HG03108 (cell line): ENCODE data around the gene LRRC37A3.
A peak's percentile ranks its signal among the peaks of the same experiment; 100 is the strongest.
"Not testable (repeated sequence)": the region's sequence is repeated elsewhere in the genome, so short reads cannot be mapped to it uniquely, and the experiment has no call there.

ENCODE experiments used
- ATAC-seq: cut with Tn5 transposase; IDR thresholded peaks from one replicate; pipeline ENCODE4 v1.9.1; 2021; ENCODE audit warnings: moderate library complexity; ENCODE audit not compliant: unreplicated experiment

The LRRC37A3 gene

GRCh38 chr17:64919289-64920025 lies at the start of gene LRRC37A3:
LRRC37A3 (minus strand) TSS chr17:64919478; CDS start chr17:64897257, 22,221 bp downstream.
- ATAC-seq: peak; percentile 86

- ATAC-seq: peak; percentile 90
These were observed 46.6 kb upstream of the LRRC37A3 start for GRCh38 chr17:64965873-64966287.

- not testable (repeated sequence) for ATAC-seq
These were observed 46.1 kb upstream of the LRRC37A3 start for GRCh38 chr17:64965256-64965872.

GRCh38 chr17:64964796-64965195 lies 45.5 kb upstream of the LRRC37A3 start:
- ATAC-seq: no peak

- not testable (repeated sequence) for ATAC-seq
These were observed 44.5 kb upstream of the LRRC37A3 start for GRCh38 chr17:64963814-64964213.

- not testable (repeated sequence) for ATAC-seq
These were observed 42.5 kb upstream of the LRRC37A3 start for GRCh38 chr17:64961563-64962378.

- ATAC-seq: no peak
These were observed 32.6 kb upstream of the LRRC37A3 start for GRCh38 chr17:64951877-64952276.

GRCh38 chr17:64950871-64951270 lies 31.6 kb upstream of the LRRC37A3 start:
- no peak for ATAC-seq

GRCh38 chr17:64947152-64947551 lies 27.9 kb upstream of the LRRC37A3 start:
- no peak for ATAC-seq

- ATAC-seq: no peak
These were observed 22.5 kb upstream of the LRRC37A3 start for GRCh38 chr17:64941761-64942160.

GRCh38 chr17:64941045-64941444 lies 21.8 kb upstream of the LRRC37A3 start:
- no peak for ATAC-seq

- no peak for ATAC-seq
These were observed 20.8 kb upstream of the LRRC37A3 start for GRCh38 chr17:64940055-64940454.

GRCh38 chr17:64938925-64939474 lies 19.7 kb upstream of the LRRC37A3 start:
- ATAC-seq: peak; percentile 54

- ATAC-seq: no peak
These were observed 19.0 kb upstream of the LRRC37A3 start for GRCh38 chr17:64938290-64938689.

GRCh38 chr17:64936117-64936516 lies 16.8 kb upstream of the LRRC37A3 start:
- ATAC-seq: no peak

GRCh38 chr17:64934284-64934778 lies 15.1 kb upstream of the LRRC37A3 start:
- ATAC-seq: not testable (repeated sequence)

GRCh38 chr17:64932850-64933249 lies 13.6 kb upstream of the LRRC37A3 start:
- not testable (repeated sequence) for ATAC-seq

GRCh38 chr17:64930374-64930773 lies 11.1 kb upstream of the LRRC37A3 start:
- not testable (repeated sequence) for ATAC-seq

- not testable (repeated sequence) for ATAC-seq
These were observed 10.3 kb upstream of the LRRC37A3 start for GRCh38 chr17:64929419-64930209.

GRCh38 chr17:64928701-64929100 lies 9.4 kb upstream of the LRRC37A3 start:
- not testable (repeated sequence) for ATAC-seq
